Measurements from ENCODE around the gene SEMA6B. TPM values are rescaled to one million over a fixed set of nuclear protein-coding genes. Genes with fewer than 3 reads are reported as not detected.

The SEMA6B gene
- total RNA-seq, 1 experiment from 2014 or later = 5.7 TPM

- H3K4me1 ChIP-seq (ENCODE audit: control insufficient read depth, insufficient read depth, low read length) = no peaks in the 10 kb centered on the region
- ATAC-seq (no peak), DNase-seq (ENCODE audit: low read depth, low spot score) (no peak)
- in situ Hi-C loops (cut with HindIII; ENCODE audit: low pct_unique_long_range_greater_than_20kb, low sequenced_read_pairs) (no loop called here), intact Hi-C loops (cut with micrococcal nuclease; ENCODE audit: unreplicated experiment) (no loop called here)
- no TSS peak for BruUV-seq (replicated peaks)
- POLR2A ChIA-PET = interaction anchor here (0.6 kb wide), 1 partner anchor 37 kb away, joined by 5 read pairs; no protein-coding TSS in a partner anchor
- no peaks in the 10 kb centered on the region for H3K36me3 ChIP-seq (ENCODE audit: control insufficient read depth, insufficient read depth, low read length)
- TF ChIP-seq TCF7L2 (IDR thresholded peaks at IDR 0.05; ENCODE audit: low read depth, low read length) (no peak), POLR2AphosphoS5 (IDR thresholded peaks at IDR 0.05; ENCODE audit: low read depth, low read length) (0 out of 2 replicates have a peak, but pooled peaks have one; percentile 30)
- no peak overlapping the region for H3K4me3 ChIP-seq (ENCODE audit: low read depth in 2 of 2, low read length in 2 of 2)
- H3K27me3 ChIP-seq (ENCODE audit: control insufficient read depth, insufficient read depth, low read length) = no peaks in the 10 kb centered on the region
- H3K27ac ChIP-seq (ENCODE audit: low read length) = no peak overlapping the region
- H3K9me3 ChIP-seq (ENCODE audit: control insufficient read depth, insufficient read depth, low read depth, low read length) = no peaks in the 10 kb centered on the region
- CTCF ChIA-PET = interaction anchor here (0.7 kb wide), 1 partner anchor 18 kb away, joined by 3 read pairs; no protein-coding TSS in a partner anchor
These were observed 51.7 kb downstream of the SEMA6B start for GRCh38 chr19:4507804-4508203.

- intact Hi-C loops (cut with micrococcal nuclease; ENCODE audit: unreplicated experiment) = no loop called here
- Histone ChIP-seq H3K27me3 (ENCODE audit: control insufficient read depth, insufficient read depth, low read length) (no peaks in the 10 kb centered on the region), H3K4me1 (ENCODE audit: control insufficient read depth, insufficient read depth, low read length) (no peaks in the 10 kb centered on the region), H3K4me3 (ENCODE audit: low read depth in 2 of 2, low read length in 2 of 2) (no peak overlapping the region), H3K9me3 (ENCODE audit: control insufficient read depth, insufficient read depth, low read depth, low read length) (no peaks in the 10 kb centered on the region), H3K27ac (ENCODE audit: low read length) (no peak overlapping the region), H3K36me3 (ENCODE audit: control insufficient read depth, insufficient read depth, low read length) (no peaks in the 10 kb centered on the region)
- ChIA-PET CTCF (interaction anchor here (0.7 kb wide), 1 partner anchor 18 kb away, joined by 3 read pairs; no protein-coding TSS in a partner anchor), POLR2A (interaction anchor here (0.6 kb wide), 1 partner anchor 36 kb away, joined by 5 read pairs; no protein-coding TSS in a partner anchor)
- DNase-seq (ENCODE audit: low read depth, low spot score) (no peak), ATAC-seq (no peak)
- in situ Hi-C loops (cut with HindIII; ENCODE audit: low pct_unique_long_range_greater_than_20kb, low sequenced_read_pairs) = no loop called here
- no peak for TF ChIP-seq REST (IDR thresholded peaks at IDR 0.05; ENCODE audit: insufficient read depth in 1 of 2, low read depth in 2 of 2, low read length in 1 of 2)
- TF ChIP-seq TCF7L2 (IDR thresholded peaks at IDR 0.05; ENCODE audit: low read depth, low read length) = no peak
- TF ChIP-seq SIN3A (IDR thresholded peaks at IDR 0.05; ENCODE audit: borderline replicate concordance, insufficient read depth, low read depth, low read length) = no peak
- no TSS peak for BruUV-seq (replicated peaks)
These were observed 52.4 kb downstream of the SEMA6B start for GRCh38 chr19:4507150-4507452.

- no peaks in the 10 kb centered on the region for H3K36me3 ChIP-seq (ENCODE audit: control insufficient read depth, insufficient read depth, low read length)
- no peak overlapping the region for H3K27ac ChIP-seq (ENCODE audit: low read length)
- no TSS peak for BruUV-seq (replicated peaks)
- H3K27me3 ChIP-seq (ENCODE audit: control insufficient read depth, insufficient read depth, low read length) = no peaks in the 10 kb centered on the region
- no peak for TF ChIP-seq SIN3A (IDR thresholded peaks at IDR 0.05; ENCODE audit: borderline replicate concordance, insufficient read depth, low read depth, low read length)
- no peak for TF ChIP-seq POLR2AphosphoS5 (IDR thresholded peaks at IDR 0.05; ENCODE audit: low read depth, low read length)
- DNase-seq (ENCODE audit: low read depth, low spot score) = no peak
- intact Hi-C loops (cut with micrococcal nuclease; ENCODE audit: unreplicated experiment) = no loop called here
- no peaks in the 10 kb centered on the region for H3K4me1 ChIP-seq (ENCODE audit: control insufficient read depth, insufficient read depth, low read length)
- CTCF ChIA-PET = no interaction called here
- H3K4me3 ChIP-seq (ENCODE audit: low read depth in 2 of 2, low read length in 2 of 2) = no peak overlapping the region
- POLR2A ChIA-PET = no interaction called here
- H3K9me3 ChIP-seq (ENCODE audit: control insufficient read depth, insufficient read depth, low read depth, low read length) = no peaks in the 10 kb centered on the region
- in situ Hi-C loops (cut with HindIII; ENCODE audit: low pct_unique_long_range_greater_than_20kb, low sequenced_read_pairs) = no loop called here
- no peak for ATAC-seq
These were observed 52.9 kb downstream of the SEMA6B start for GRCh38 chr19:4506449-4507149.

Data from Panc1 (cell line).